Measurements from ENCODE around the gene WDR1. TPM values are rescaled to one million over a fixed set of nuclear protein-coding genes. Genes with fewer than 3 reads are reported as not detected.

WDR1 gene
- total RNA-seq, 4 donors from 2014 or later: 122 to 238 (median 213) TPM

GRCh38 chr4:10093271-10093621 is 23.4 kb downstream of the WDR1 start:
- Histone ChIP-seq H3K36me3 (peaks cover 73 to 75% of the 10 kb centered on the region in 2 donors), H3K27ac (peak overlapping the region in 2 of 3 donors; percentile 66 to 69), H3K27me3 (no peaks in the 10 kb centered on the region), H3K4me1 (peaks cover 29 to 52% of the 10 kb centered on the region in 2 donors), H3K4me3 (replicated peaks in 1 of 3) (no peak overlapping the region), H3K9me3 (no peaks in the 10 kb centered on the region)
- TF ChIP-seq CTCF (IDR thresholded peaks at IDR 0.05) (no peak), POLR2A (IDR thresholded peaks at IDR 0.05) (no peak)
- intact Hi-C loops (cut with DNase I): no loop called here
- no peak for DNase-seq
- 88 to 93% methylated on average over 10 of the region's 11 CpGs for WGBS, 2 donors

- Histone ChIP-seq H3K27me3 (no peaks in the 10 kb centered on the region), H3K9me3 (no peaks in the 10 kb centered on the region), H3K27ac (peak overlapping the region in 2 of 3 donors; percentile 66 to 69), H3K4me1 (peaks cover 29 to 52% of the 10 kb centered on the region in 2 donors), H3K4me3 (replicated peaks in 1 of 3) (no peak overlapping the region), H3K36me3 (peaks cover 73 to 76% of the 10 kb centered on the region in 2 donors)
- TF ChIP-seq CTCF (IDR thresholded peaks at IDR 0.05) (no peak), POLR2A (IDR thresholded peaks at IDR 0.05) (no peak)
- DNase-seq: no peak
- WGBS, 2 donors: 59 to 74% methylated on average over 13 to 19 of the region's 19 CpGs
- intact Hi-C loops (cut with DNase I): no loop called here
These were observed 23.9 kb downstream of the WDR1 start for GRCh38 chr4:10092481-10093270.

DNA sequence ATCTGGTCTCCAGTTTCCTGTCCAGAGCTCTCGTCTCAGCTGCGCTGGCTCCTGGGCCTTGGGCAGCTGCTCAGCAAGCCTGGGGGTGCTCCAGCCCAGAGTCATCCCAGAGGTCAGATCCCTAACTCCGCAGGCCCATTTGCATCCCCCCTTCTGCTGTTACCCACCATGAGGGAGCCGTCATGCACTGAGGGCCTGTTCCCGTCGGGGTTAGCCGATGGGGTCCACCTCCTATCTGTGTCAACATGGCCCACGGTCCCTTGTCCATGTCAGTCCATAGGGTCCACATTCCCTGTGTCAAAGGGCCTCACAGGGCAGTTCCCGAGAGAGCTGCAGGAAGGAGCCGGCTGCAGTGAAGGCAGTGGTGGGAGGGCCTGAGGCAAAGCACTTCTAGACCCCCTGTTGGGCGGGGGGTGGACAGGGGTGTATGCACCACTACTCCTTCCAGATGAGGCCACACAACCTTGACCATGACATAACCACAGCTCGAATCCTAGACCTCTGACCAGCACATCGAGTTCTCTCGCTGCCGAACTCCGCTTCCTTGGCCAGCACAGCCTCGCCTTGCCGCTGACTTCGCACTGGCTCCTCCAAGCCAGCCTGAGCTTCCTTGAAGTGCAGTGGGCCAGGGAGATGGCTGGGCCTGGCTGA is 24.9 kb downstream of the WDR1 start:
- Histone ChIP-seq H3K4me3 (replicated peaks in 1 of 3) (no peak overlapping the region), H3K36me3 (peaks cover 73 to 76% of the 10 kb centered on the region in 2 donors), H3K4me1 (peaks cover 28 to 53% of the 10 kb centered on the region in 2 donors), H3K9me3 (no peaks in the 10 kb centered on the region), H3K27me3 (no peaks in the 10 kb centered on the region), H3K27ac (no peak overlapping the region)
- intact Hi-C loops (cut with DNase I): no loop called here
- 90 to 98% methylated on average over 15 to 16 of the region's 19 CpGs for WGBS, 2 donors
- DNase-seq: no peak
- no peak for TF ChIP-seq POLR2A (IDR thresholded peaks at IDR 0.05)
- no peak for TF ChIP-seq CTCF (IDR thresholded peaks at IDR 0.05)

- TF ChIP-seq CTCF (IDR thresholded peaks at IDR 0.05): no peak
- TF ChIP-seq POLR2A (IDR thresholded peaks at IDR 0.05): no peak
- Histone ChIP-seq H3K4me1 (peaks cover 28 to 53% of the 10 kb centered on the region in 2 donors), H3K4me3 (replicated peaks in 1 of 3) (no peak overlapping the region), H3K27ac (no peak overlapping the region), H3K9me3 (no peaks in the 10 kb centered on the region), H3K27me3 (no peaks in the 10 kb centered on the region), H3K36me3 (peaks cover 67 to 71% of the 10 kb centered on the region in 2 donors)
- 91 to 92% methylated on average over 12 to 21 of the region's 21 CpGs for WGBS, 2 donors
- DNase-seq: no peak
- intact Hi-C loops (cut with DNase I): no loop called here
These were observed 25.9 kb downstream of the WDR1 start for GRCh38 chr4:10090467-10091250.

Measured in thyroid gland (tissue), 4 donors.